Measurements from ENCODE around the gene PRUNE2. TPM values are rescaled to one million over a fixed set of nuclear protein-coding genes. Genes with fewer than 3 reads are reported as not detected.

The PRUNE2 gene
- total and polyA plus RNA-seq, 9 of the 15 experiments (the other 6 are each of a cell fraction or from before 2014, with no cell fraction given) = 0.05 to 0.45 (median 0.18) TPM; not detected in 1

DNA sequence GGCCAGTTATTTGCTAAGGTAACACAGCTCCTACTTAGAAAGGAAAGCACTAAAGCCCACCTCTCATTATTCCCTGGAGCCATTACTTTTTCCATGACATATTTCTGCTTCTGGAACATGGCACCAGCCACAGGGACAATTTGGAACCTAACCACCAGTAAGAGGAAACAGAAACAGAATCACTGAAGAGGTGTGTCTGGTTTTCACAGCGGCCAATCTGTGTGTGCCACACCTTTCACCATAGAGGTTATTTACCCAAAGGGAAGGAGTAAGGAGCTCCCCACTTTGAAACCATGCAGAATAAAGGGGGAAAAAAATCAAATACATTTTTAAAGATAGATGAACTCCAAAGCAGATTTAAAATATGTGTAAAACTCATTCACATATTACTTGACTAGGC is 21.1 kb downstream of the PRUNE2 start:
- in situ Hi-C loops (cut with MboI) = no loop called here
- no peaks in the 10 kb centered on the region for H3K4me1 ChIP-seq (replicated peaks in 1 of 2; ENCODE audit: control insufficient read depth in 2 of 2, insufficient read depth in 2 of 2, low read length in 2 of 2)
- DNase-seq (ENCODE audit: extremely low read depth in 1 of 4, low spot score in 3 of 4) (no peak), ATAC-seq (no peak), FAIRE-seq (no peak)
- no peaks in the 10 kb centered on the region for H3K9me1 ChIP-seq (ENCODE audit: control insufficient read depth, insufficient read depth, low read length)
- H2AFZ ChIP-seq (ENCODE audit: low read depth, low read length) = no peak overlapping the region
- WGBS (ENCODE audit: insufficient coverage, low coverage, missing lambda C conversion rate) = 0% methylated on average over 1 of the region's 1 CpG
- H3K4me3 ChIP-seq = no peak overlapping the region
- POLR2A ChIA-PET = no interaction called here
- H3K79me2 ChIP-seq (ENCODE audit: control insufficient read depth, insufficient read depth, low read length) = no peaks in the 10 kb centered on the region
- no TSS peak for BruUV-seq (replicated peaks)
- no peaks in the 10 kb centered on the region for H3K36me3 ChIP-seq (ENCODE audit: control insufficient read depth, insufficient read depth, low read length)
- H3K9ac ChIP-seq (ENCODE audit: insufficient read depth in 1 of 2, low read depth in 2 of 2, low read length in 2 of 2) = no peak overlapping the region
- no peak for TF ChIP-seq SNRNP70 (optimal IDR thresholded peaks at IDR 0.05; ENCODE audit: low read depth, low read length)
- TF ChIP-seq, protein P1, sequence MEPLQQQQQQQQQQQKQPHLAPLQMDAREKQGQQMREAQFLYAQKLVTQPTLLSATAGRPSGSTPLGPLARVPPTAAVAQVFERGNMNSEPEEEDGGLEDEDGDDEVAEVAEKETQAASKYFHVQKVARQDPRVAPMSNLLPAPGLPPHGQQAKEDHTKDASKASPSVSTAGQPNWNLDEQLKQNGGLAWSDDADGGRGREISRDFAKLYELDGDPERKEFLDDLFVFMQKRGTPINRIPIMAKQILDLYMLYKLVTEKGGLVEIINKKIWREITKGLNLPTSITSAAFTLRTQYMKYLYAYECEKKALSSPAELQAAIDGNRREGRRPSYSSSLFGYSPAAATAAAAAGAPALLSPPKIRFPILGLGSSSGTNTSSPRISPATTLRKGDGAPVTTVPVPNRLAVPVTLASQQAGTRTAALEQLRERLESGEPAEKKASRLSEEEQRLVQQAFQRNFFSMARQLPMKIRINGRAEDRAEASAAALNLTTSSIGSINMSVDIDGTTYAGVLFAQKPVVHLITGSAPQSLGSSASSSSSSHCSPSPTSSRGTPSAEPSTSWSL (CRISPR knock-in tag; IDR thresholded peaks at IDR 0.05; ENCODE audit: borderline replicate concordance) = no peak
- TF ChIP-seq, protein P2, sequence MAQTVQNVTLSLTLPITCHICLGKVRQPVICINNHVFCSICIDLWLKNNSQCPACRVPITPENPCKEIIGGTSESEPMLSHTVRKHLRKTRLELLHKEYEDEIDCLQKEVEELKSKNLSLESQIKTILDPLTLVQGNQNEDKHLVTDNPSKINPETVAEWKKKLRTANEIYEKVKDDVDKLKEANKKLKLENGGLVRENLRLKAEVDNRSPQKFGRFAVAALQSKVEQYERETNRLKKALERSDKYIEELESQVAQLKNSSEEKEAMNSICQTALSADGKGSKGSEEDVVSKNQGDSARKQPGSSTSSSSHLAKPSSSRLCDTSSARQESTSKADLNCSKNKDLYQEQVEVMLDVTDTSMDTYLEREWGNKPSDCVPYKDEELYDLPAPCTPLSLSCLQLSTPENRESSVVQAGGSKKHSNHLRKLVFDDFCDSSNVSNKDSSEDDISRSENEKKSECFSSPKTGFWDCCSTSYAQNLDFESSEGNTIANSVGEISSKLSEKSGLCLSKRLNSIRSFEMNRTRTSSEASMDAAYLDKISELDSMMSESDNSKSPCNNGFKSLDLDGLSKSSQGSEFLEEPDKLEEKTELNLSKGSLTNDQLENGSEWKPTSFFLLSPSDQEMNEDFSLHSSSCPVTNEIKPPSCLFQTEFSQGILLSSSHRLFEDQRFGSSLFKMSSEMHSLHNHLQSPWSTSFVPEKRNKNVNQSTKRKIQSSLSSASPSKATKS (CRISPR knock-in tag; IDR thresholded peaks at IDR 0.05) = no peak
- no peak for TF ChIP-seq MEIS2 (IDR thresholded peaks at IDR 0.05; ENCODE audit: partially characterized antibody)
- TF ChIP-seq, protein P3, sequence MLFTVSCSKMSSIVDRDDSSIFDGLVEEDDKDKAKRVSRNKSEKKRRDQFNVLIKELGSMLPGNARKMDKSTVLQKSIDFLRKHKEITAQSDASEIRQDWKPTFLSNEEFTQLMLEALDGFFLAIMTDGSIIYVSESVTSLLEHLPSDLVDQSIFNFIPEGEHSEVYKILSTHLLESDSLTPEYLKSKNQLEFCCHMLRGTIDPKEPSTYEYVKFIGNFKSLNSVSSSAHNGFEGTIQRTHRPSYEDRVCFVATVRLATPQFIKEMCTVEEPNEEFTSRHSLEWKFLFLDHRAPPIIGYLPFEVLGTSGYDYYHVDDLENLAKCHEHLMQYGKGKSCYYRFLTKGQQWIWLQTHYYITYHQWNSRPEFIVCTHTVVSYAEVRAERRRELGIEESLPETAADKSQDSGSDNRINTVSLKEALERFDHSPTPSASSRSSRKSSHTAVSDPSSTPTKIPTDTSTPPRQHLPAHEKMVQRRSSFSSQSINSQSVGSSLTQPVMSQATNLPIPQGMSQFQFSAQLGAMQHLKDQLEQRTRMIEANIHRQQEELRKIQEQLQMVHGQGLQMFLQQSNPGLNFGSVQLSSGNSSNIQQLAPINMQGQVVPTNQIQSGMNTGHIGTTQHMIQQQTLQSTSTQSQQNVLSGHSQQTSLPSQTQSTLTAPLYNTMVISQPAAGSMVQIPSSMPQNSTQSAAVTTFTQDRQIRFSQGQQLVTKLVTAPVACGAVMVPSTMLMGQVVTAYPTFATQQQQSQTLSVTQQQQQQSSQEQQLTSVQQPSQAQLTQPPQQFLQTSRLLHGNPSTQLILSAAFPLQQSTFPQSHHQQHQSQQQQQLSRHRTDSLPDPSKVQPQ (CRISPR knock-in tag; IDR thresholded peaks at IDR 0.05; ENCODE audit: borderline replicate concordance) = no peak
- no peak for TF ChIP-seq ZNF561 (CRISPR knock-in tag; conservative IDR thresholded peaks at IDR 0.05)
- no peak overlapping the region for H3K27ac ChIP-seq (ENCODE audit: extremely low read depth, low read depth, low read length)
- no peaks in the 10 kb centered on the region; a peak in 1 of 5 replicates for H3K27me3 ChIP-seq (ENCODE audit: control insufficient read depth in 2 of 2, insufficient read depth in 2 of 2, low read length in 2 of 2)
- intact Hi-C loops (cut with micrococcal nuclease) = loop anchor here (10.0 kb wide), 1 partner anchor 60 kb away; no protein-coding TSS in a partner anchor
- CTCF ChIA-PET (ENCODE audit: low intra/inter-chr PET ratio) = no interaction called here
- no peaks in the 10 kb centered on the region for H3K9me3 ChIP-seq (replicated peaks; ENCODE audit: control insufficient read depth, insufficient read depth, low read depth, low read length)
- no peaks in the 10 kb centered on the region for H4K20me1 ChIP-seq (replicated peaks; ENCODE audit: control insufficient read depth, insufficient read depth, low read length)
- no peak overlapping the region for H3K4me2 ChIP-seq (ENCODE audit: insufficient read depth, low read length)

Data from K562 (cell line).